ENCODE data around the gene APOBEC4. TPM values are rescaled to one million over a fixed set of nuclear protein-coding genes. Genes with fewer than 3 reads are reported as not detected.

Gene APOBEC4
- total and polyA plus RNA-seq, 9 of the 15 experiments (the other 6 are each of a cell fraction or from before 2014, with no cell fraction given): not detected

DNA sequence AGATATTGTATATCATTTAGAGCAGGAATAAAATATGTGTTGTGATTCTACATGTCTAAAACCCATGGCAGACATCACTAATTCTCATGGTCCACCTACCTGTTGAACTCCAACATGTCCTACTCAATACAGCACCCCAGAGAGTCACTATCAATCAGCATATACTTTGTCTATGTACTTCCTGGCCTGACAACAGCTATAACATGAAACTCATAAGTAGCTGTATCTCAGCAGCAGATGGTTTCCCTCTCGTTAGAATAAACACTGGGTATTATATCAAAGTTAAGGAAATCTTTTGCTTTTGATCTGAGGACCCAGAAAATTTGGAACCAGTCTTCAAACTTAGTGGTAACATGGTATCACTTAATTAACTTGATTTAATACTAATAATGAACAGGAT lies 33.3 kb downstream of the APOBEC4 start:
- H3K4me1 ChIP-seq (replicated peaks in 1 of 2; ENCODE audit: control insufficient read depth in 2 of 2, insufficient read depth in 2 of 2, low read length in 2 of 2): no peaks in the 10 kb centered on the region
- BruUV-seq (replicated peaks): no TSS peak
- H3K27ac ChIP-seq (ENCODE audit: extremely low read depth, low read depth, low read length): no peak overlapping the region
- no peak overlapping the region for H3K4me2 ChIP-seq (ENCODE audit: insufficient read depth, low read length)
- ATAC-seq (no peak), DNase-seq (ENCODE audit: extremely low read depth in 1 of 4, low spot score in 3 of 4) (no peak), FAIRE-seq (no peak)
- CTCF ChIA-PET (ENCODE audit: low intra/inter-chr PET ratio): interaction anchor here (1.2 kb wide), 1 partner anchor 338 kb away, joined by 3 read pairs; no protein-coding TSS in a partner anchor
- H4K20me1 ChIP-seq (replicated peaks; ENCODE audit: control insufficient read depth, insufficient read depth, low read length): no peaks in the 10 kb centered on the region
- 13% methylated on average over 1 of the region's 1 CpG for WGBS (ENCODE audit: insufficient coverage, low coverage, missing lambda C conversion rate)
- no peak overlapping the region for H3K9ac ChIP-seq (ENCODE audit: insufficient read depth in 1 of 2, low read depth in 2 of 2, low read length in 2 of 2)
- no peaks in the 10 kb centered on the region for H3K79me2 ChIP-seq (ENCODE audit: control insufficient read depth, insufficient read depth, low read length)
- no peak overlapping the region for H3K4me3 ChIP-seq
- in situ Hi-C loops (cut with MboI): loop anchor here (5.0 to 25.0 kb wide), 3 partner anchors 147 to 657 kb away; partner anchors contain the start of genes SHCBP1L and SMG7
- H3K9me3 ChIP-seq (replicated peaks; ENCODE audit: control insufficient read depth, insufficient read depth, low read depth, low read length): no peaks in the 10 kb centered on the region
- no peaks in the 10 kb centered on the region for H3K27me3 ChIP-seq (ENCODE audit: control insufficient read depth in 2 of 2, insufficient read depth in 2 of 2, low read length in 2 of 2)
- H3K9me1 ChIP-seq (ENCODE audit: control insufficient read depth, insufficient read depth, low read length): no peaks in the 10 kb centered on the region
- intact Hi-C loops (cut with micrococcal nuclease): loop anchor here (5.0 to 10.0 kb wide), 3 partner anchors 72 to 655 kb away; no protein-coding TSS in a partner anchor
- POLR2A ChIA-PET: no interaction called here
- H2AFZ ChIP-seq (ENCODE audit: low read depth, low read length): no peak overlapping the region
- peaks cover 3% of the 10 kb centered on the region; the same call in 2 of the 3 replicates for H3K36me3 ChIP-seq (ENCODE audit: control insufficient read depth, insufficient read depth, low read length)
- no peak for TF ChIP-seq MYC (IDR thresholded peaks at IDR 0.05; ENCODE audit: low read depth, low read length)
- TF ChIP-seq MYC (CRISPR knock-in tag; IDR thresholded peaks at IDR 0.05; ENCODE audit: borderline replicate concordance, low read depth): no peak
- TF ChIP-seq ELF4 (CRISPR knock-in tag; IDR thresholded peaks at IDR 0.05): no peak
- no peak for TF ChIP-seq MAFK (IDR thresholded peaks at IDR 0.05; ENCODE audit: low read length)
- no peak for TF ChIP-seq TCF7 (IDR thresholded peaks at IDR 0.05; ENCODE audit: borderline replicate concordance)
- no peak for TF ChIP-seq POLR2B (IDR thresholded peaks at IDR 0.05; ENCODE audit: low read depth, partially characterized antibody)
- no peak for TF ChIP-seq ZNF79 (CRISPR knock-in tag; IDR thresholded peaks at IDR 0.05; ENCODE audit: low read depth)
- TF ChIP-seq, protein P1, sequence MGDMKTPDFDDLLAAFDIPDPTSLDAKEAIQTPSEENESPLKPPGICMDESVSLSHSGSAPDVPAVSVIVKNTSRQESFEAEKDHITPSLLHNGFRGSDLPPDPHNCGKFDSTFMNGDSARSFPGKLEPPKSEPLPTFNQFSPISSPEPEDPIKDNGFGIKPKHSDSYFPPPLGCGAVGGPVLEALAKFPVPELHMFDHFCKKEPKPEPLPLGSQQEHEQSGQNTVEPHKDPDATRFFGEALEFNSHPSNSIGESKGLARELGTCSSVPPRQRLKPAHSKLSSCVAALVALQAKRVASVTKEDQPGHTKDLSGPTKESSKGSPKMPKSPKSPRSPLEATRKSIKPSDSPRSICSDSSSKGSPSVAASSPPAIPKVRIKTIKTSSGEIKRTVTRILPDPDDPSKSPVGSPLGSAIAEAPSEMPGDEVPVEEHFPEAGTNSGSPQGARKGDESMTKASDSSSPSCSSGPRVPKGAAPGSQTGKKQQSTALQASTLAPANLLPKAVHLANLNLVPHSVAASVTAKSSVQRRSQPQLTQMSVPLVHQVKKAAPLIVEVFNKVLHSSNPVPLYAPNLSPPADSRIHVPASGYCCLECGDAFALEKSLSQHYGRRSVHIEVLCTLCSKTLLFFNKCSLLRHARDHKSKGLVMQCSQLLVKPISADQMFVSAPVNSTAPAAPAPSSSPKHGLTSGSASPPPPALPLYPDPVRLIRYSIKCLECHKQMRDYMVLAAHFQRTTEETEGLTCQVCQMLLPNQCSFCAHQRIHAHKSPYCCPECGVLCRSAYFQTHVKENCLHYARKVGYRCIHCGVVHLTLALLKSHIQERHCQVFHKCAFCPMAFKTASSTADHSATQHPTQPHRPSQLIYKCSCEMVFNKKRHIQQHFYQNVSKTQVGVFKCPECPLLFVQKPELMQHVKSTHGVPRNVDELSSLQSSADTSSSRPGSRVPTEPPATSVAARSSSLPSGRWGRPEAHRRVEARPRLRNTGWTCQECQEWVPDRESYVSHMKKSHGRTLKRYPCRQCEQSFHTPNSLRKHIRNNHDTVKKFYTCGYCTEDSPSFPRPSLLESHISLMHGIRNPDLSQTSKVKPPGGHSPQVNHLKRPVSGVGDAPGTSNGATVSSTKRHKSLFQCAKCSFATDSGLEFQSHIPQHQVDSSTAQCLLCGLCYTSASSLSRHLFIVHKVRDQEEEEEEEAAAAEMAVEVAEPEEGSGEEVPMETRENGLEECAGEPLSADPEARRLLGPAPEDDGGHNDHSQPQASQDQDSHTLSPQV (IDR thresholded peaks at IDR 0.05): no peak
- no peak for TF ChIP-seq SREBF1 (IDR thresholded peaks at IDR 0.05; ENCODE audit: borderline replicate concordance, low read depth, low read length)
- no peak for TF ChIP-seq SMAD4 (CRISPR knock-in tag; conservative IDR thresholded peaks at IDR 0.05)
- TF ChIP-seq BCL6 (CRISPR knock-in tag; IDR thresholded peaks at IDR 0.05): no peak
- TF ChIP-seq ZKSCAN1 (IDR thresholded peaks at IDR 0.05; ENCODE audit: low read depth, low read length): no peak
- no peak for TF ChIP-seq EWSR1 (IDR thresholded peaks at IDR 0.05; ENCODE audit: borderline replicate concordance, low read depth, partially characterized antibody)
- TF ChIP-seq ZBTB8A (IDR thresholded peaks at IDR 0.05; ENCODE audit: partially characterized antibody): no peak
- TF ChIP-seq ZNF263 (CRISPR knock-in tag; IDR thresholded peaks at IDR 0.05; ENCODE audit: borderline replicate concordance): no peak
